Measurements from ENCODE around the gene PDGFB.

PDGFB gene

DNA sequence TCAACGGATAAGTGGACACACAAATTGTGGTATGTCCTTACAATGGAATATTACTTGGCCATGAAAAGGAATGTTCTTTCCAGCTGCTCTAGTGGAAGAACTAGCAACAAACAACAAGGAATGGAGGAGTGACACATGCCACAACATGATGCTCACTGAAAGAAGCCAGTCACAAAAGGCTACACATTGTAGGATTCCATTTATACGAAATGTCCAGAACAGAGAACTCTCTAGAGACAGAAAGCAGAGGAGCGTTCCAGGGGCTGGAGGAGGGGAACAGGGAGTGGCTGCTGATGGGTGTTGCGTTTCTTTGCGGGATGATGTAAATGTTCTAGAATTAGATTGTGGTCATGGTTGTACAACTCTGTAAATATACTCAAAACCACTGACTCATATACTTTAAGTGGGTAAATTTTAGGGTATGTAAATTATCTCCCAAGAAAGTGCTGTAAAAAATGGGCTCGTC is 32.4 kb upstream of the PDGFB start:
- no peak overlapping the region for H3K4me3 ChIP-seq (ENCODE audit: low read depth, low read length)
- no peak for TF ChIP-seq CTCF (IDR thresholded peaks at IDR 0.05; ENCODE audit: low read depth, low read length, missing control alignments)

DNA sequence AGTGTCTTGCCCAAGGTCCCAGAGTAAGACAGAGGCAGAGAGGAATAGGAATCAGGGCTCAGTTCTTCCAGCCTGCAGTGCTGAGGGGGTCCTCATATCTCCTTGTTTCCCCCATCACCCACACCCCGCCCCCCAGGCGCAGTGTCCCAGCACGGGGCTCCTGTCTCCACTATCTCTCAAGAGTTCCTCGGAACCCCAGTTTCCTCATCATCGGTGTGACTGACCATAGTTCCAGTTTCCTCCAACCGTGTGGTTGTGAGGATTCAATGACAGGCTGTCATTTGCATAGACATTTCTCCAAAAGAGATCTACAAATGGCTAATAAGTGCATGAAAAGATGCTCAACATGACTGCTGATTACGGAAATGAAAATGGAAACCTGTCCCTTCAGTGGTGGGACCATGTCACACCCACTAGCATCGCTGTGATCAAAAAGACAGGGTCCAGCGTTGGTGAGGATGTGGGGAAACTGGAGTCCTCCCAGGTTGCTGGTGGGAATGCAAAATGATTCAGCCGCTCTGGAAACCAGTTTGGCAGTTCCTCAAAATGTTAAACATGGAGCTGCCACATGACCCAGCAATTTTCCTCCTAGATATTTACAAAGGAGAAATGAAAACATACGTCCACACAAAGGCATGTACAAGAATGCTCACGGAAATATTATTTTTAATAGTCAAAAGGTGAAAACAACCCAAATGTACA is 31.8 kb upstream of the PDGFB start:
- H3K4me3 ChIP-seq (ENCODE audit: low read depth, low read length) = no peak overlapping the region
- no peak for TF ChIP-seq CTCF (IDR thresholded peaks at IDR 0.05; ENCODE audit: low read depth, low read length, missing control alignments)
- DNase-seq (ENCODE audit: low read depth) = no peak

More for the DNA sequence above, 32.4 kb upstream of the PDGFB start:
- DNase-seq (ENCODE audit: low read depth) = no peak

DNA sequence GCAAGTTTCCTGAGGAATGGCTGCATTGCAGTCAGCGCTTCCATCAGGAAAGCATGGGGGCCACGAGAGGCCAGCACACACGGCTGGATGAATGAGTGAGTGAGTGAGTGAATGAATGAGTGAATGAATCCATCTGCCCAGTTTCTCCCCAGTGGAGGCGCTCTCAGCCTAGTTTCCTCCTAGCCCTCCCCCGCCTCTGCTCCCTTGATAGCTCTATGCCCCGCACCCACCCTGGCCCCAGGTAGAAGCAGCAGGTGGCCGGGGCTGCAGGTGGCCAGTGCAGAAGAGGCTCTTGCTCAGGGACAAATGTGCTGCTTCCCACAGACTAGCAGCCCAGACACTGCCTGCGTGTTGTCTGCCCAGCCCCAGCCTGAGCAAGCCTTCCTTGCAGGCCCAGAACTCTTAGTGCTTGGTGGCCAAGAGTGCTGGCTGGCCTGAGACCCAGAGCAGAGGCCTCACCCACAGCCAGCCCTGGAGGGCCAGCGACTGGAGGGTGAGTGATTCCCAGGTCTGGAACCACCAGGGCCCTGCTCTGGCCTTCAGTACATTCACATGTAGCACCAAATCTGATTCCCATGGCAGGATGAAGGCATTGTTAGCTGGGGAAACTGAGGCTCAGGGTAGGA is 31.1 kb upstream of the PDGFB start:
- no peak for TF ChIP-seq CTCF (IDR thresholded peaks at IDR 0.05; ENCODE audit: low read depth, low read length, missing control alignments)
- no peak overlapping the region for H3K4me3 ChIP-seq (ENCODE audit: low read depth, low read length)
- no peak for DNase-seq (ENCODE audit: low read depth)

GRCh38 chr22:39273950-39274887 is 29.4 kb upstream of the PDGFB start:
- TF ChIP-seq CTCF (IDR thresholded peaks at IDR 0.05; ENCODE audit: low read depth, low read length, missing control alignments) = no peak

GRCh38 chr22:39270792-39271191 is 26.0 kb upstream of the PDGFB start:
- no peak overlapping the region for H3K4me3 ChIP-seq (ENCODE audit: low read depth, low read length)
- no peak for TF ChIP-seq CTCF (IDR thresholded peaks at IDR 0.05; ENCODE audit: low read depth, low read length, missing control alignments)
- DNase-seq (ENCODE audit: low read depth) = no peak

More at GRCh38 chr22:39273950-39274887, 29.4 kb upstream of the PDGFB start:
- DNase-seq (ENCODE audit: low read depth) = no peak
- H3K4me3 ChIP-seq (ENCODE audit: low read depth, low read length) = no peak overlapping the region

DNA sequence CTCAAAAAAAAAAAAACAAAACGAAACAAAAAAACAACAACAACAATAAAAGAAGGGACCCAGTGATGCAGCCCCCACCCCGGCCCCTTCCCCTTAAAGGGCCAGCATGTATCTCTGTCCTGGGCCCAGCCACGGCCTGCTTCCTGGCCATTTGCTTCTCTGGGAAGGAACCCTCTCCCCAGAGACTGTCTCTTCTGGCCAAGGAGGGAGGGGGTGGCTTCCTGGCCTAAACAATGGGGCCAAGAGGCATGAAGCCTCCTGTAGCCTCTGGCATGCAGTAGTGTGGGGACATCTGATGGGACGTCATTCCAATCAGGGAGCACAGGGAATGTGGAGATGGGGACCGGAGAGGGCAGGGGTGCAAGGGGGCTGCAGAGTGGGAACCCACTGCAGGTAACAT is 25.5 kb upstream of the PDGFB start:
- no peak for DNase-seq (ENCODE audit: low read depth)
- H3K4me3 ChIP-seq (ENCODE audit: low read depth, low read length) = no peak overlapping the region
- no peak for TF ChIP-seq CTCF (IDR thresholded peaks at IDR 0.05; ENCODE audit: low read depth, low read length, missing control alignments)
